ENCODE measurements around the gene CYP3A7.
"Not testable (repeated sequence)": the region's sequence is repeated elsewhere in the genome, so short reads cannot be mapped to it uniquely, and the experiment has no call there.

The CYP3A7 gene

GRCh38 chr7:99698867-99699730 is 35.9 kb downstream of the CYP3A7 start:
- DNase-seq, result not testable (repeated sequence)

GRCh38 chr7:99694912-99695304 is 40.1 kb downstream of the CYP3A7 start:
- DNase-seq, result no peak

GRCh38 chr7:99694201-99694911 is 40.6 kb downstream of the CYP3A7 start:
- DNase-seq, result no peak

GRCh38 chr7:99693427-99694200 is 41.4 kb downstream of the CYP3A7 start:
- DNase-seq, result peak; percentile 47

- no peak for DNase-seq
Measured at GRCh38 chr7:99693100-99693426, 41.9 kb downstream of the CYP3A7 start.

GRCh38 chr7:99692563-99692962 is 42.4 kb downstream of the CYP3A7 start:
- DNase-seq, result not testable (repeated sequence)

- DNase-seq, result not testable (repeated sequence)
Measured at GRCh38 chr7:99691658-99692057, 43.3 kb downstream of the CYP3A7 start.

GRCh38 chr7:99690918-99691317 is 44.1 kb downstream of the CYP3A7 start:
- DNase-seq, result not testable (repeated sequence)

GRCh38 chr7:99685871-99686608 is 49.0 kb downstream of the CYP3A7 start:
- DNase-seq, result peak; percentile 2

GRCh38 chr7:99685129-99685758 is 49.8 kb downstream of the CYP3A7 start:
- no peak for DNase-seq

GRCh38 chr7:99679400-99680191 is 55.4 kb downstream of the CYP3A7 start, which contains the start of gene CYP3A5:
Gene CYP3A5 (minus strand): TSS chr7:99679996. CDS start chr7:99679896, 100 bp downstream.
- DNase-seq, result no peak

- no peak for DNase-seq
Measured at GRCh38 chr7:99679032-99679399, 56.0 kb downstream of the CYP3A7 start.

GRCh38 chr7:99677648-99678045 is 57.3 kb downstream of the CYP3A7 start:
- DNase-seq, result no peak

- DNase-seq, result no peak
Measured at GRCh38 chr7:99677013-99677647, 57.9 kb downstream of the CYP3A7 start.

GRCh38 chr7:99674995-99675742 is 59.8 kb downstream of the CYP3A7 start:
- DNase-seq, result no peak

- DNase-seq, result no peak
Measured at GRCh38 chr7:99672573-99672972, 62.4 kb downstream of the CYP3A7 start.

GRCh38 chr7:99669782-99670181 is 65.2 kb downstream of the CYP3A7 start:
- DNase-seq, result no peak

- no peak for DNase-seq
Measured at GRCh38 chr7:99668541-99668940, 66.5 kb downstream of the CYP3A7 start.

GRCh38 chr7:99667179-99667578 is 67.8 kb downstream of the CYP3A7 start:
- no peak for DNase-seq

- DNase-seq, result no peak
Measured at GRCh38 chr7:99666013-99666395, 69.0 kb downstream of the CYP3A7 start.

Data from COR-L47 (cell line).